Measurements from ENCODE around the gene IGDCC3.

The IGDCC3 gene

DNA sequence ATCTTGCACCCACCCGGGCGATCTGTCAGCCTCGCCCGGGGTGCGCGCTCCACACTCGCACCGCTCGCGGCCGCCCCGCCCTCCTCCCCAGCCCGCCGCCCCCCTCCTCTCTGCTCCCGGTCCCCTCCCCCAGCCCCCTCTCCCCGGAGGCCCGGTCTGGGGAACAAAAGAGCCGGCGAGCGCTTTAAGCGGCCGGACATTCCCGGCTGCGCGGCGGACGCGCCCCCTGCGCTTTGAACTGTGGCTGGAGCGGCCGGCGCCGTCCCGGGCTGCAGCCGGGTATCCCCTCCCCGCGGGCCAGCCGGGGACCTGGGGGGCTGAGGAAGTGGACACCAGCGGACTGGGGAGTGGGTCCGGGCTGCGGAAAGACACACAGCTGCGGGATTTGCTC, at the start of gene IGDCC3:
IGDCC3 (minus strand) TSS at position 27 of the 391 bp plus-strand sequence. CDS start 214 bp downstream, outside the sequence.
- DNase-seq: no peak

- DNase-seq: no peak
Observed at GRCh38 chr15:65426216-65426853, 48.5 kb upstream of the IGDCC3 start.

DNA sequence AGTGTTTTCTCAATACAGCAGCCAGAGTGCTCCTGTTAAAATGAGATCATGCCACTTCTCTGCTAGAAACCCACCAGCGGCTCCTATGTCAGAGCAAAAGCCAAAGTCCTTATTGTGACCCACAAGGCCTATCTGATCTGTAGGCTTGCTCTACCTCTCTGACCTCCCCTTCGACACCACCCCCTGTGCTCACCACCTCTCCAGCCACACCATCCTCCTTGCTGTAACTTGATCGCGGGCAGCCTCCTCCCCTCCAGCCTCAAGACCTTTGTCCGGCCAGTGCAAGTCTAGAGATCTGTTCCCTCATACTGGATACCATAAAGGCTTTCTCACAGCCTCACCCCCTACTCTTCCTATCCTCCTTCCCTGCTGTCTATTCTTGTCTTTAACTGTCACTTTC, 46.9 kb upstream of the IGDCC3 start:
- no peak for DNase-seq

GRCh38 chr15:65423976-65424679, 46.3 kb upstream of the IGDCC3 start:
- no peak for DNase-seq

DNA sequence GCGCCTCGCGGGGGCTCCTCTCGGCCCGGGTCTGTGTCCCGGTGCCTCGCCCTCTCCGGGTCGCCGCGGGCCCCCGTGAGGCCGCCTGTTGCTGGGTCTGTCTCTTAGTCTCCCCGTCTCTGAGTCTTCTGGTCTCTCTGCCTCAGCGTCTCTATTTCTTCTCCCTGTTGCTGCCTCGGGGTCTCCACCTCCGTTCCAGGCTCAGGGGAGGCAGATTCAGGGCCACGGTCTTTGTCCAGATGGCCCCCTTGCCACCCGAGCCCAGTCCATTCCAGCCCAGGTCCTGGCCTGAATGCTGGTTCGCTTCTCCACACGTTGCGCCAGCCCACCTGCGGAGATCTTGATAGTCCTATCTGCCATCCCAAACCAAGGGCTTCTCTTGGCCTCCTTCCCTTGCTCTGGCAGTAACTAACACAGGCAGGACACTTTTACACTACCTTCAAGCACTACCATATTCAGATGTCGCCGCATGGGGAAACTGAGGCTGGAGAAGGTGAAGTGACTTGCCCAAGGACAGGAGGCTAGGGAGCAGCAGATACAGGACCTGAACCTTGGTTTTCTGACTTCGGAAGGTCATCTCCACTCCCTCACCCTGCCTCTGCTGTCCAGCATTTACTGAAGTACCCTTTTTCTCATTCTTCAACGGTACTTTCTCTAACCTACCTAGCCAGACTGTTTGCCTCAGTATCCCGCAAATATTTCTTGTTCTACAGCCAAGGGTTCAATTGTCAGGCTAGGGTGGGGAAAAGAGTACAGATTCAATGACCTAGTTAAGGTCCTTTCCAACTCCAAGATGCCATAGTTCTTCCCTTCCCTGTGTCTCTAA, 45.6 kb upstream of the IGDCC3 start:
- DNase-seq: no peak

GRCh38 chr15:65421360-65422215, 43.8 kb upstream of the IGDCC3 start:
- peak; percentile 49 for DNase-seq

GRCh38 chr15:65420975-65421359, 43.2 kb upstream of the IGDCC3 start:
- no peak for DNase-seq

DNA sequence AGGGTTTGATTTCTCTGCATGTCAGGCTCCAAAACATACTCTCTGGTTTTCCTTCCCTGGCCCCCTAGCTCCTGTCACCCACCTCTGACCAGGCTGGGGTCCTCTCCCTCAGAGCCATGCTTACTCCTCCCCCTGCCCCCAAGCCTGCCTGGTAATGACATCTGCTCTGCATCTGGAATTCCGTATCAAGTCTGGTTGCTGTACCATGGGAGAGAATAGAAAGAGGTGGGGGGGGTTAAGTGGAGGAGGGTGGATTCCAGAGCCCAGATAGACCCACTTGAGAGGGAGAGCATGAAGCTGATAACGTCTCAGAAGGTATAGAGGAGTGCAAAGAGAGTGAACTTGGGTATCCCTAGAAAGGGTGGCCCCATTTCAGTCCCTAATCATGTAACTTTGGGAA, 40.8 kb upstream of the IGDCC3 start:
- DNase-seq: no peak

DNA sequence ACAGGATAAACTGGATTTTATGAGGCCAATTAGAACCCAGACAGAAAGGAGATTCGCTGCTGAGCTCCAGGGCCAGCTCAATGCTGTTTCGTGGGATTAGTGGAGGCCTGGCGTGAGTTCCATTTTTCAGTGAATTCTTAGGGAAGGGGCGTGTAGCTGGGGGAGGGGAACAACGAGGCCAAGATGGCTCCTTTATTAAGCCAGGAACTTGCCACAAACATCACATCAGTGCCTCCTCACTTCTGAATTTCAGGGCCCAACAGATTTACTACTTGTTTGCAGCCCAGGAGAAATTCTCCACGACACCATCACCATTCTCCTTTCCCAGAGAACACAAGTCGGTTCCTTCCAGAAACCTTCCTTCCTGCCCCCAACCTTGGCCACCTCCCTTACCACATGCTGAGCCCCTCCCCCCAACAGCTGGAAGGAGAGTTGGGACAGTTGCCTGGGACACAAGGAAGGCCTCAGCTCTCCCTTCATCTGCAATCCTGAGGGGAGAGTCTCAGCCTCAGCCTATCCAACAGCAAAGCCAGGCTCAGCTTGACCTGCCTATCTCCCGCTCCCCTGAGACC, 39.1 kb upstream of the IGDCC3 start:
- DNase-seq: peak; percentile 67

DNA sequence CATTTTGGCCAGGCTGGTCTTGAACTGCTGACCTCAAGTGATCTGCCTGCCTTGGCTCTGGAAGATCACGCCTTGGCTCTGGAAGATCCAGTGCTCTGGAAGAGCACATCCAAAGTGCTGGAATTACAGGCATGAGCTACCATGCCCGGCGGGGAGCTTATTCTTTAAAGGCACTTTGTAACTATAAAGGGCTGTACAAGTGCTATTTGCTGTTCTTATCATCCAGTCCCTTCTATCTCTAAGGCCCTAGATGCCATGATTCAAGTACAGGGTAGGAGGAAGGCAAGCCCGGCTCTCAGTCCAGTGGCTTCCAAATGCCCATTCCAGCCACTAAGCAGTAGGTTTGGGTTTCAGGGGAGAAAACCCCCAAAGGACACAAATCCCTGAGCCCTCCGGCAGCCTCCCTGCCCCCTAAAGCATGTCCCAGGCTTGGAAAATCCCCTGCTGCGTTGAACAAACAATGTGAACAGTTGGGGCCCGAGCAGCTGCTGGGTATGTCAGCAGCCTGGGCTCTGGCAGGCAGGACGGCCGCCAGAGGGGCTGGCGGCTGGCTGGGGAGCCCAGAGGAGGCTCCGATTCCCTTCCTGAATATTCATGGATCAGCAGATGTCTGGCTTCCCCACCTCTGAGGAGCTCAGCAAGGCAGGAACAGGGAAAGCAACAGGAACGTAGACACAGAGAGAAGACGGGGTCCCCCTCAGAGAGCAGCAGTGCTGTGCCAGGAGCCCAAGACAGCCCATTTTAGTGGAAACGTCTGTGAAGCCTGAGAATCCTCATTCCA, 37.2 kb upstream of the IGDCC3 start:
- peak; percentile 56 for DNase-seq

- no peak for DNase-seq
Observed at GRCh38 chr15:65413760-65414144, 36.0 kb upstream of the IGDCC3 start.

GRCh38 chr15:65413051-65413759, 35.4 kb upstream of the IGDCC3 start:
- no peak for DNase-seq

DNA sequence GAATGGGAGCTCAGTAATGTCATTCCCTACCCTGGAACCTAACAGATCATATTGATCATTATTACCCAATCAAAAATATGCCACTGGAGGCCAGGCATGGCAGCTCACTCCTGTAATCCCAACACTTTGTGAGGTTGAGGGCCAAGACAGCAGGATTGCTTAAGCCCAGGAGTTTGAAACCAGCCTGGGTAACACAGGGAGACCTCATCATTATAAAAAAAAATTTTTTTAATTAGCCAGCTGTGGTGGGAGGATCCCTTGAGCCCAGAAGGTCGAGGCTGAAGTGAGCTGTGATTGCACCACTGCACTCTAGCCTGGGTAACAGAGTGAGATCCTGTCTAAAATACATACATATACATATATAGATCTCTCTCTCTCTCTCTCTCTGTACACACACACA, 34.8 kb upstream of the IGDCC3 start:
- no peak for DNase-seq

DNA sequence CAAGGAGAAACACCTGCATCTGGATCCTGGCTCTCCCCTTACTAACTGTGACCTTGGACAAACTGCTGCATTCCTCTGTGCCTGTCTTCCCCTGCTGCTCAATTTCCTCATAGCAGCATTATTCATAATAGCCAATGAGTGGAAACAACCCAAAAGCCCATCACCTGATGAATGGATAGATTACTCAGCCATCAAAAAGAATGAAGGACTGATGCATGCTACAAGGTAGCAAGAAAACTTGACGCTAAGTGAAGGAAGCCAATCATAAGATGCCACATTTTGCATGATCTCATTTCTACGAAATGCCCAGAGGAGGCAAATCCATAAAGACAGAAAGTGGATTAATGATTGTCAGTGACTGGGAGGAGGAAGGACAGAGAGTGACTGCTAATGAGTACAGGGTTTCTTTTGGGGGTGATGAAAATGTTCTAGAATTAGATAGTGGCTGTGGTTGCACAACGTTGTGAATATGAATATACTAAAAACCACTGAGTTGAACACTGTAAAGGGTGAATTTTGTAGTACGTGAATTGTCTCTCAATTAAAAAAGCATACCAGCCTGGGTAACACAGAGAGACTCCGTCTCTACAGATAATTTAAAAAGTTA, 33.8 kb upstream of the IGDCC3 start:
- no peak for DNase-seq

DNA sequence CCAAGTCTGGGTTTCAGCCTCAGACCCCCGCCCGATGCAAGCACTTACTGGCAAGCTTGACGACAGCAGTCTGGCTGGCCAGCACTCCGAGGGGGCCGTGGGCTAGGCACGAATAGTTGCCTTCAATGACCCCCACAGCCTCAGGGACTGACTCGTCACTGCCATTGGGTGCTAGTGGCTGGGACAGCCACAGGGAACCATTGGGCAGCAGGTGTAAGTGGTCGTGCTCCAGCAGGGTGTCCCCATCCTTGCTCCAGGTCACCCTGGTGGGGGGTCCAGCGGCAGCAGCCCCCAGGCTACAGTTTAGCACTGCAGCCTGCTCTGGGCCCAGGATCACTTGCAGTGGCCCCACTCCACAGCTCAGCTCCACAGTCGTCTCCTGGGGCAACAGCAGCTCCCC, 33.2 kb upstream of the IGDCC3 start:
- no peak for DNase-seq

GRCh38 chr15:65410036-65410435, 32.2 kb upstream of the IGDCC3 start:
- peak; percentile 10 for DNase-seq

GRCh38 chr15:65409036-65409631, 31.3 kb upstream of the IGDCC3 start:
- no peak for DNase-seq

DNA sequence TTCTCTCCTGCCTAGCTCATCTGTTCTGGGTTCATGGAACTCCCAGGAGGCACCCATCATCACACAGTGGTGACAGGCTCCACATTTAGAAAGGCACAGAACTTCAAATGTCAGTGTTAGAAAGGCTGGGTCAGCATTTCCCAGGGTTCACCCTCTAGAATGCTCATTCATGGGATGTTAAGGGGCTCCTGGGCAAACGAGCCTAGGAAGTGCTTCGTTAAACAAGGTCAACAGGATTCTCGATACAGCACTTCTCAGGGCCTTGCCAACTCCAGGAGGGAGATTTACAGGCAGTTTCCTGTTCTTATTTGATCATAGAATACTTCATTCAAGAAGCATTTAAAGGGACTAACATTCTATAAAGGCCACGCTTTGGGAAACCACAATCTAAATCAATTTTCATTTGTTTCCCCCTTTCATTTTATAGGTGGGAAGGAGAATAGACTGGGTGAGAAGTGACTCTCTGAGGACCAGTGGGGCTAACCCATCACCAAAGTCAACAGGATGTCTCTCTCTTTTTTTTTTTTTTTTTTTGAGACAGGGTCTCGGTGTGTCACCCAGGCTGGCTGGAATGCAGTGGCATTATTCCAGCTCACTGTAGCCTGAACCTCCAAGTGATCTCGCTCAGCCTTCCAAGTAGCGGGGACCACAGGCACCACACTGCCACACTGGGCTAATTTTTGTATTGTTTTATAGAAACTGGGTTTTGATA, 30.7 kb upstream of the IGDCC3 start:
- DNase-seq: no peak

DNA sequence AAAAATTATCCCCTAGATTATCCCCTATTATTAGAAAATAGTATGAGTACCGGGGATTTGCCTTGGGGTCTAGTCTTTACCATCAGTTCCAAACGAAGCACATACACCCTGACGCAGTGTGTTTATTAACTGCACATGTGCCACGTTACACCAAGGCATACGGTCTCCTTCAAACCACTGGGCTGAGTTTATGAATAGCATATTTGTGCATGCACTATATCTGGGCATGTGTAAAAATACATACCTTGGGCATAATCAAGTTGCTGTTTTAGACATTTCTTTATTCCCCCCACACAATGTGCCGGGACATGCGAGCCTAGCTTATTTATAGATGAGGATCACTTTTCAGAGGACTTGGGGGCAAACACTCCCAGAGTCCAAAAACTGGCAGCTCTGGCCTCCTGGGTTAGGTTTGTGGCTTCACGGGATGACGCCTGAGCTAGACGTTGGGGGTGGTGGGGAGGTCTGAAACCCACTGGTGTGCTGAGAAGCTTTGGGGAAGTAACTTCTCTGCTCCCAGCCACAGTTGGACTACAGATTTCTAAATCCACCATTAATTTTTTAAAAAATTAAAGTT, 28.7 kb upstream of the IGDCC3 start:
- DNase-seq: no peak

Data from midbrain (tissue), 1 donor.